ENCODE data around the gene PSENEN.

- TF ChIP-seq CTCF (IDR thresholded peaks at IDR 0.05 in 4 of 5, conservative IDR thresholded peaks at IDR 0.05 in 1 of 5) (no peak), POLR2A (IDR thresholded peaks at IDR 0.05) (no peak)
Measured at GRCh38 chr19:35704218-35704617, 41.2 kb upstream of the PSENEN start, which contains the start of gene ZBTB32.

All from gastrocnemius medialis (tissue), 4 donors.